Esophagus (tissue), 2 donors: Measurements from ENCODE around the gene GPBP1. TPM values are rescaled to one million over a fixed set of nuclear protein-coding genes. Genes with fewer than 3 reads are reported as not detected.
A peak's percentile ranks its signal among the peaks of the same experiment; 100 is the strongest.

Experiments used
- H3K27ac ChIP-seq, 2 donors: one replicate each; pipeline ENCODE4 v1.5.1; 2013; ENCODE audit warnings: low read depth in 2 of 2, mild to moderate bottlenecking in 2 of 2, inconsistent platforms in 1 of 2, low read length in 1 of 2, moderate library complexity in 1 of 2
- H3K27me3 ChIP-seq, 2 donors: one replicate each; pipeline ENCODE4 v1.6.1; 2013; ENCODE audit warnings: low read length in 2 of 2, control low read depth in 1 of 2, mild to moderate bottlenecking in 1 of 2; ENCODE audit not compliant: insufficient read depth in 2 of 2, control insufficient read depth in 1 of 2
- H3K36me3 ChIP-seq, 2 donors: one replicate each; pipeline ENCODE4 v1.6.1; 2013; ENCODE audit warnings: low read length in 1 of 2; ENCODE audit not compliant: control insufficient read depth in 2 of 2, insufficient read depth in 2 of 2
- H3K4me1 ChIP-seq, 2 donors: one replicate each; pipeline ENCODE4 v1.6.1; 2013; ENCODE audit warnings: low read length in 1 of 2; ENCODE audit not compliant: control insufficient read depth in 2 of 2, insufficient read depth in 2 of 2
- H3K4me3 ChIP-seq, 2 donors: one replicate each; pipeline ENCODE4 v1.5.1; 2013; ENCODE audit warnings: low read length in 2 of 2, mild to moderate bottlenecking in 2 of 2, low read depth in 1 of 2, moderate library complexity in 1 of 2
- H3K9me3 ChIP-seq, 2 donors: one replicate each; pipeline ENCODE4 v1.6.1; 2013; ENCODE audit warnings: mild to moderate bottlenecking in 2 of 2, low read depth in 1 of 2, low read length in 1 of 2, moderate library complexity in 1 of 2; ENCODE audit not compliant: control insufficient read depth in 2 of 2, insufficient read depth in 1 of 2
- WGBS, 2 donors: extraction: QIAGEN DNeasy Blood & Tissue Kit; methylation state at CpG; one replicate each; pipeline ENCODE4 v1.1.7; 2013; 5-methylcytosine and 5-hydroxymethylcytosine counted together
- polyA plus RNA-seq, 2 donors: library from polyadenylated mRNA; stranded (reverse); fragments of 200-250 nt; gene quantifications; one replicate each; pipeline ENCODE4 v1.2.3, GENCODE V29; 2013
- donor health status: healthy with polysubstance abuse.
- donor health status: Bipolar disorder and iron deficiency.

The GPBP1 gene
- polyA plus RNA-seq, 2 donors, result 29.7 to 48.4 TPM

- no peak overlapping the region for H3K4me3 ChIP-seq
- H3K27ac ChIP-seq, result no peak overlapping the region
- no peaks in the 10 kb centered on the region for H3K9me3 ChIP-seq
- no peaks in the 10 kb centered on the region for H3K27me3 ChIP-seq
- peaks cover 2 to 11% of the 10 kb centered on the region in 2 donors for H3K4me1 ChIP-seq
- 84 to 87% methylated on average over 7 of the region's 7 CpGs for WGBS, 2 donors
- H3K36me3 ChIP-seq, result peaks cover 2 to 8% of the 10 kb centered on the region in 2 donors
Measured at GRCh38 chr5:57207007-57207653, 33.3 kb downstream of the GPBP1 start.

GRCh38 chr5:57207681-57208080, 33.8 kb downstream of the GPBP1 start:
- Histone ChIP-seq H3K27ac (no peak overlapping the region), H3K9me3 (no peaks in the 10 kb centered on the region), H3K4me3 (no peak overlapping the region), H3K4me1 (peaks cover 0 to 11% of the 10 kb centered on the region in 2 donors), H3K36me3 (peaks cover 2 to 8% of the 10 kb centered on the region in 2 donors), H3K27me3 (no peaks in the 10 kb centered on the region)
- WGBS, 2 donors, result 80 to 90% methylated on average over 7 of the region's 7 CpGs

- Histone ChIP-seq H3K27ac (peak overlapping the region; percentile 3 to 9), H3K27me3 (no peaks in the 10 kb centered on the region), H3K36me3 (peaks cover 2 to 11% of the 10 kb centered on the region in 2 donors), H3K4me3 (no peak overlapping the region), H3K9me3 (no peaks in the 10 kb centered on the region), H3K4me1 (peaks cover 0 to 11% of the 10 kb centered on the region in 2 donors)
- 21 to 28% methylated on average over 2 of the region's 2 CpGs for WGBS, 2 donors
Measured at GRCh38 chr5:57209316-57210040, 35.6 kb downstream of the GPBP1 start.

GRCh38 chr5:57210633-57211032, 36.8 kb downstream of the GPBP1 start:
- Histone ChIP-seq H3K36me3 (peaks cover 0 to 14% of the 10 kb centered on the region in 2 donors), H3K27ac (no peak overlapping the region), H3K4me3 (no peak overlapping the region), H3K9me3 (no peaks in the 10 kb centered on the region), H3K4me1 (peaks cover 0 to 11% of the 10 kb centered on the region in 2 donors), H3K27me3 (no peaks in the 10 kb centered on the region)

GRCh38 chr5:57211039-57211438, 37.2 kb downstream of the GPBP1 start:
- Histone ChIP-seq H3K36me3 (peaks cover 0 to 14% of the 10 kb centered on the region in 2 donors), H3K9me3 (no peaks in the 10 kb centered on the region), H3K4me1 (peaks cover 0 to 11% of the 10 kb centered on the region in 2 donors), H3K4me3 (no peak overlapping the region), H3K27ac (no peak overlapping the region), H3K27me3 (no peaks in the 10 kb centered on the region)
- WGBS, 2 donors, result 87 to 88% methylated on average over 5 of the region's 5 CpGs

- Histone ChIP-seq H3K4me1 (no peaks in the 10 kb centered on the region), H3K9me3 (no peaks in the 10 kb centered on the region), H3K4me3 (no peak overlapping the region), H3K27ac (no peak overlapping the region), H3K36me3 (peaks cover 0 to 8% of the 10 kb centered on the region in 2 donors), H3K27me3 (no peaks in the 10 kb centered on the region)
- WGBS, 2 donors, result 79 to 84% methylated on average over 4 of the region's 4 CpGs
Measured at GRCh38 chr5:57215629-57216195, 41.9 kb downstream of the GPBP1 start.

GRCh38 chr5:57216714-57217113, 42.9 kb downstream of the GPBP1 start:
- peaks cover 0 to 8% of the 10 kb centered on the region in 2 donors for H3K36me3 ChIP-seq
- no peaks in the 10 kb centered on the region for H3K27me3 ChIP-seq
- WGBS, 2 donors, result 56 to 61% methylated on average over 4 of the region's 4 CpGs
- no peak overlapping the region for H3K27ac ChIP-seq
- H3K9me3 ChIP-seq, result no peaks in the 10 kb centered on the region
- no peak overlapping the region for H3K4me3 ChIP-seq
- no peaks in the 10 kb centered on the region for H3K4me1 ChIP-seq

- no peaks in the 10 kb centered on the region for H3K9me3 ChIP-seq
- no peak overlapping the region for H3K4me3 ChIP-seq
- H3K36me3 ChIP-seq, result peaks cover 0 to 5% of the 10 kb centered on the region in 2 donors
- H3K27ac ChIP-seq, result no peak overlapping the region
- H3K4me1 ChIP-seq, result no peaks in the 10 kb centered on the region
- WGBS, 2 donors, result 48 to 58% methylated on average over 4 of the region's 4 CpGs
- H3K27me3 ChIP-seq, result no peaks in the 10 kb centered on the region
Measured at GRCh38 chr5:57219386-57219785, 45.5 kb downstream of the GPBP1 start.

GRCh38 chr5:57221049-57221568, 47.2 kb downstream of the GPBP1 start:
- WGBS, 2 donors, result 79 to 85% methylated on average over 2 of the region's 2 CpGs
- no peaks in the 10 kb centered on the region for H3K9me3 ChIP-seq
- H3K27ac ChIP-seq, result no peak overlapping the region
- H3K4me1 ChIP-seq, result no peaks in the 10 kb centered on the region
- H3K36me3 ChIP-seq, result peaks cover 0 to 3% of the 10 kb centered on the region in 2 donors
- H3K4me3 ChIP-seq, result no peak overlapping the region
- no peaks in the 10 kb centered on the region for H3K27me3 ChIP-seq
